ENCODE data around the gene VAV2. TPM values are rescaled to one million over a fixed set of nuclear protein-coding genes. Genes with fewer than 3 reads are reported as not detected.

VAV2 gene
- total RNA-seq, 2 donors from 2014 or later = 3.5 to 5.5 TPM

DNA sequence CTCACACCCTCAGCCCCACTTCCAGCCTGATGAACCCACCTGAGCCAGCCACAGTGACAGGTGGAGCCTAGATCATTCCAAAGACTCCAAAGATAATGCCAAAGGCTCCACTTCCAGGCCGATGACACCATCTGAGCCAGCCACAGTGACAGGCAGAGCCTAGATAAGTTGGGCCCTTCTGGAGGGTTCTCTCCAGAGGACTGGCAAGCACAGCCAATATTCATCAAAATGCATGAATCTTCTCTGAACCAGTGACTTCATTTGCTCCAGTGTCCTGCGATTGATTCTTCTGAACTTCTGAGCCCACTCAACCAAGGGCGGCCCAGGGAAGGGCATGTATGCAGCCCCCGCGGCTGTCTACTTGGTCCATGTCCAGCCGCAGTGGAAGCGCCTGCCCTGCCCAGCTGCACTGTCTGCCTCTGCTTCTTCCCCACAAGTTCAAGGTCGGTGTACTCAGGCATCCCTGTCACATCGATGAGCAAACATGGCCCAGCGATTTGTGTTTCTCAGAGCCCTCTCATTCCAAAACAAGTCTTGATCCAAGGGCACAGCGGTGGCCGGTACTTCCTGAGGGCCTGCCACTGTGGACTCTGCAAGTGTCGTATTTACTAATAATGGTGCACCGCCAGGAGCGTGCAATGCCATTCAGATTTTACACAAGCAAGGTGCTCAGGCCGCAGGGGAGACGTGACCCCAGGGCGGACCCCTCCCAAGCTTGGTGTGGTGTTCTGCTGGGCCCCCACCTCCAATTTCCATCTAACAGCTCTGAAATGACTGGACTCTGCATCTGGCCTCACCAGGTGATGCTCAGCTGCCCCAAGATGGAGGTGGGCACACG is 107.0 kb downstream of the VAV2 start:
- ATAC-seq (no peak), DNase-seq (no peak)
- H3K4me3 Mint-ChIP-seq = no peak overlapping the region
- H3K27me3 Mint-ChIP-seq = no peaks in the 10 kb centered on the region
- H3K36me3 Mint-ChIP-seq (ENCODE audit: low read depth) = no peaks in the 10 kb centered on the region
- H3K4me1 Mint-ChIP-seq = no peaks in the 10 kb centered on the region
- H3K27ac Mint-ChIP-seq = no peak overlapping the region
- no peaks in the 10 kb centered on the region for H3K9me3 ChIP-seq (ENCODE audit: control insufficient read depth, low read length, poor library complexity, severe bottlenecking)

DNA sequence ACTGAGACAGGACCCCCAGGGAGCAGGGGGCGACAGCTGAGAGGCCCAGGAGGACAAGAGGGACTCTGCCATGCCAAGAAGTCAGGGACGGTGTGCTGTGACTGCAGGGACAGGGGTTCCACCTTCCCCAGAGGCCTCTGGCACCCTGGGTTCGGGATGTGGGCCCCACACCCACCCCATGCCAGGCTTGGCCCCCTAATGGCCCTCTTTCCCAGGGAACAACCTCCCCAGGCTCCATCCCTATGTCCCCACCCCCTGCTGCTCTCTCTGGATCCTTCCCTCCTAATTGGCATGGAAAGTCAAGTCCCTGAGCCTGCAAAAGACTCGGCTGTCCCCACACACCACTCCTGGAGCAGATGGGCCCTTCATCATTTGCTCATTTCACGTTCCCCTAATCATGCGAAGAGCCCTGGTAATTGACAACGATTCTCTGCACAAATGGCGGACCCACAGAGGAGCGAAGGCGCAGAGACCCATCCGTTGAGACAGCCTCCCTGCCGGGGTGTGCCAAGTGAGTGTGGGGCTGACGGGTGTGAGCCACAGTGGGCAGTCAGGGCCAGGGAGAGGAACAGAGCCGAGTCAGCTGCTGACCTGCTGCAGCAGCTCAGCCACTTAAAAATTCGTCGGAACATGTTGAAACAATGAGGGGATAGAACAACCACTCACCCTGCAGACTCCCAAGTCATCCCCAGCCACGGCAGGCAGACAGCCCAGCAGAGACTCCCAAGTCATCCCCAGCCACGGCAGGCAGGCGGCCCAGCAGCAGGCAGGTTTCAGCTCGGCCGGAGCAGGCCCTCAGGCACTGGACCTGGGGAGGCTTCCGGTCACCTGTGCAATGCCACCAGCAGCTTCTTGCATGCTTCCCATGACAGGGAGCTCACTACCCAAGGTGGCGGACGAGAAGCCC is 109.0 kb downstream of the VAV2 start:
- Mint-ChIP-seq H3K27ac (no peak overlapping the region), H3K36me3 (ENCODE audit: low read depth) (no peaks in the 10 kb centered on the region)

DNA sequence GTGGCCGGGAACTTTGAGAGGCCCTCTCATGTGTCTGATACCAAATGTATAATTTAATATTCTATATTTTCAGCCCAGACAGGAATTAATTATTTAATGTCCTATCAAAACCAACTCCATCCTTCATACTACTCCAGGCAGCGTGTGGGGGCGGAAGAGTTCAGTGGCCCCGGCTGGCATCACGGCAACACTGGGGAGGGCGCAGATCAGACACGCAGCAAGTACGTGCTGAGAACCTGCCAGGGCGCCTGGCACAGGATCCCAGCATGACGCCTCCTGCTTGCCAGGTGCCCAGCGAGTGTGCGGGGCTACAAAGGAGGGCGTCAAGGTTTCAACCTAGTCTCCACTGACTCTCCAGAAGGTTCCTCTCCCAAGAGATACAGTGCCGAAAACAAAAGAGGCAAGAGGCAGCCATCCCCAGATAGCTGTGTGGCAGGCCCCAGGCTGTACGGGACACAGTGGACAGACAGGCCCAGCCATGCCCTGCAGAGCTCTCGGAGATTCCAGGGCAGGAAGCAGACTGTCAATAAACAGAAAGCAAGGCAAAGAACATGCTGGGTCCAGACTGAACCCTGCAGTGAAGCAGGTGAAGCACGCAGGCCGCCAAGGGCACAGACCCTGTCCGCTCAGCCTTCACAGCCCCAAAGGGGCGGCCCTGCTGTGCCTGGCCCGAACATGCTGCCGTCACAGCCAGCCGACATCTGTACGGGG is 110.3 kb downstream of the VAV2 start:
- no peaks in the 10 kb centered on the region for H3K36me3 Mint-ChIP-seq (ENCODE audit: low read depth)
- ATAC-seq (no peak), DNase-seq (no peak)
- H3K27ac Mint-ChIP-seq = no peak overlapping the region
- no peaks in the 10 kb centered on the region for H3K9me3 ChIP-seq (ENCODE audit: control insufficient read depth, low read length, poor library complexity, severe bottlenecking)
- no peak overlapping the region for H3K4me3 Mint-ChIP-seq
- peaks cover 3% of the 10 kb centered on the region for H3K4me1 Mint-ChIP-seq
- H3K27me3 Mint-ChIP-seq = no peaks in the 10 kb centered on the region

More for the DNA sequence above, 109.0 kb downstream of the VAV2 start:
- no peak overlapping the region for H3K4me3 Mint-ChIP-seq
- H3K27me3 Mint-ChIP-seq = no peaks in the 10 kb centered on the region
- no peaks in the 10 kb centered on the region for H3K9me3 ChIP-seq (ENCODE audit: control insufficient read depth, low read length, poor library complexity, severe bottlenecking)
- DNase-seq = no peak
- ATAC-seq = no peak
- H3K4me1 Mint-ChIP-seq = peaks cover 3% of the 10 kb centered on the region

DNA sequence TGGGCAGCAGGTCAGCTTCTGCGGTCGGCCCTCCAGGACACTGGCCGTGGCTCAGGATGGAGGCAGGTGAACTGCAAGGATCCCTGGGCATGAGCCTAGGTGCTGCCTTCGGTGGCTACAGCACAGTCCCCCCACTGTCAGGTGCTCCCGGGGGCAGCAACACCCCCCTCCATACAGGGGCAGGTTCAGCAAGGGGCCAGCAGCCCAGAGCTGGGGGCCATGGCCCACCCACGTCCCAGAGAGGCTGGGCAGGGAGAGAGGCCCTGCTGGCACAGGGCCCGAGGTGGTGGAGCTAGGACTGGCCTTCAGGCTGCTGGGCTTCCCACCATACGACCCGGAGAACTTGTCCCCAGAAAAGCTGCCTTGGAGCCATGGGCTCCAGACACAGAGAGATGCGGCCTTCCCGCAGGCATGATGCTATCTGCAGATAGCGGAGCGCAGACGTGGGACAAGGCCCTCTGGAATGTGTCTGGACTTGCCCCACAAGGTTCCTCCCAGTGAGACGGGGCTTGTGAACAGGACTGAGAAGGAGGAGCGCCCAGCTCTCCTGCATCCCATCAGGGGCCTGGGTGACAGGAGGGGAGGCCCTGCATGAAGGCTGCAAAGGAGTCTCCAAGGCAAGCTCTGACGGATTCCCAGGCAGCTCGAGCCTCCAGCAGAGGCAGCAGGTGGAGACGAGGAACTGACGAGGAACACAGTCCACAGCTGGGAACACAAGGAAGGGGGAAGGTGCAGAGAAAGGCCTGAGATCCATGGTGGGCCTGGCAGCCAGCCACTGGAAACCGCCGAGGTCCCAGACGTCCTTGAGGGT is 111.1 kb downstream of the VAV2 start:
- H3K9me3 ChIP-seq (ENCODE audit: control insufficient read depth, low read length, poor library complexity, severe bottlenecking) = no peaks in the 10 kb centered on the region
- DNase-seq = no peak
- no peak for ATAC-seq
- no peak overlapping the region for H3K27ac Mint-ChIP-seq
- H3K27me3 Mint-ChIP-seq = no peaks in the 10 kb centered on the region
- H3K36me3 Mint-ChIP-seq (ENCODE audit: low read depth) = no peaks in the 10 kb centered on the region
- no peak overlapping the region for H3K4me3 Mint-ChIP-seq
- H3K4me1 Mint-ChIP-seq = peaks cover 6% of the 10 kb centered on the region

DNA sequence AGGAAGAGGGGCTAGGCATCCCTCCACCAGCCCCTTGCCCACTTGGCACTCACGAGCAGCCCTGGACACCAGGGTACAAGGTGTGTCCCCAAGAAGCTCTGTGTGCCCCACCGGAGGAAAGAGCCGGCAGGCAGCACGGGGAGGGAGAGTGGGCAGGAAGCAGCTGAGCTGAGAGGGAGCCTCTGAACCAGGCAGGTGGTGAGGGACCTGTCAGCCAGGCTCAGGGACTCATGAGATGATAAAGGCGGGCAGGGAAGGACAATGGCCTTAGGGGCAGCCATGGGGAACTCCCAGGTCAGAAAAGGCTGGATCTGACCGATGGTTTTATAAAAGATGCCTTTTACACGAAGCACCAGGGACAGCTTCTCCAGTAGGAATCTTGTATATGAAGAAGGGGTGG is 112.0 kb downstream of the VAV2 start:
- H3K27ac Mint-ChIP-seq = peak overlapping the region; percentile 29
- no peak for DNase-seq
- peaks cover 6% of the 10 kb centered on the region for H3K4me1 Mint-ChIP-seq
- no peaks in the 10 kb centered on the region for H3K9me3 ChIP-seq (ENCODE audit: control insufficient read depth, low read length, poor library complexity, severe bottlenecking)
- H3K27me3 Mint-ChIP-seq = no peaks in the 10 kb centered on the region
- no peak for ATAC-seq
- H3K36me3 Mint-ChIP-seq (ENCODE audit: low read depth) = no peaks in the 10 kb centered on the region
- H3K4me3 Mint-ChIP-seq = no peak overlapping the region

DNA sequence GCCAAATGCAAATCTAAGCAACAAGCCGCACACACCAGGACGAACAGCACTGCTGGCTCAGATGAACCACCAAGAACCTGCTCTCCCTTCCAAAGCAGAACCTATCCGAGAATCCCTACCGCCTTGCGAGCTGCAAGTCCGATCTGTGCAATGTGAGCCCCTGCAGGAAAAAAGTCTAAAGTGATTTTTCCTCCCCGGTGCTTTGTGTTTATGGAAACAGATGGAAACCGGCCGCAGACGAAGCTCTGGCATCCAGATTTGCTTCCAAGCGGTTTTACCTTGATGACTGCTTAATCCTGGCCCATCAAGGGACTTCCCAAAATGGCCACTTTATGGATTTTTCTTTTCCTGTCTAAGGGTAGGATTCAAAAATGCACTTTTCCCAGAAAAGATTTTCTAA is 112.5 kb downstream of the VAV2 start:
- H3K4me3 Mint-ChIP-seq = no peak overlapping the region
- peaks cover 6% of the 10 kb centered on the region for H3K4me1 Mint-ChIP-seq
- no peak for DNase-seq
- no peaks in the 10 kb centered on the region for H3K36me3 Mint-ChIP-seq (ENCODE audit: low read depth)
- no peaks in the 10 kb centered on the region for H3K27me3 Mint-ChIP-seq
- no peak for ATAC-seq
- H3K9me3 ChIP-seq (ENCODE audit: control insufficient read depth, low read length, poor library complexity, severe bottlenecking) = no peaks in the 10 kb centered on the region
- H3K27ac Mint-ChIP-seq = peak overlapping the region; percentile 29

DNA sequence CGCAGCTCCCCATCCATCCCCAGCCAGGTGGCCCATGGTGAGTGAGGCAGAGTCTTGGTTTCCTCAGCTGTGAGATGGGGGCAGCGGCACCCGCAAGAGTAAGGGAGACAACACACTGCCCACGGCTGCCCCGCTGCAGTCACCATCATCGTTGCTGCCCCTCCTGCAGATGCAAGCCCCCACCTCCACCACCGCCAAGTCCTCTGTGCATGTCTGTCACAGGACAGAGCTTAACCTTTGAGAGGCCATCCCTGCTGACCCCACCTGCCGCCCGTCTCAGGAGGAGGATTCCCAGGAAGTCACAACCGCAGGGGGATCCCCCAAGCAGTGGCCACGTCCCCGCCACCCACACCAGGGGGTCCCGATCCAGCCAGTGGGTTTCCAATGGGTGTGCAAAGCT is 113.7 kb downstream of the VAV2 start:
- no peaks in the 10 kb centered on the region for H3K9me3 ChIP-seq (ENCODE audit: control insufficient read depth, low read length, poor library complexity, severe bottlenecking)
- ATAC-seq = no peak
- Mint-ChIP-seq H3K4me1 (peaks cover 6% of the 10 kb centered on the region), H3K36me3 (ENCODE audit: low read depth) (no peaks in the 10 kb centered on the region), H3K4me3 (no peak overlapping the region), H3K27me3 (no peaks in the 10 kb centered on the region), H3K27ac (no peak overlapping the region)
- DNase-seq = no peak

DNA sequence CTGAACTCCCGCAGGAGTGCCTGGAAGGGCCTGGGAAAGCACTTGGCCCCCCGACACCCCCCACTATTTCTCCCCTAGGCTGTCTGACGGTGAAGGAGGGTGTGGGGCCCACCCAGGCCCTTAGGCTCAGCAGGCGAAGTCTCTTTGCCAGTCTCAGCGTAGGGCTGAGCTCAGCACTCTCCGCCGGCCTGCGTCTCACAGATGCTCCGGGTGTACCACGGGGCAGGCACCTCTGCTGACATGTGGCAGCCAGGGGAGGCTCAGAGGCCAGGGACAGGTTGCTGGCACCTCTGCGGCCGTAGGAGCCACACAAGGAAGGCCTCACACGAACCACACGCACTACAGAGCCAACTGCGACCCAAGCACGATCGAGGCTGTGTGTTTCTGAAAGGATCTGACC is 114.2 kb downstream of the VAV2 start:
- ATAC-seq = no peak
- Mint-ChIP-seq H3K4me3 (no peak overlapping the region), H3K36me3 (ENCODE audit: low read depth) (no peaks in the 10 kb centered on the region)

DNA sequence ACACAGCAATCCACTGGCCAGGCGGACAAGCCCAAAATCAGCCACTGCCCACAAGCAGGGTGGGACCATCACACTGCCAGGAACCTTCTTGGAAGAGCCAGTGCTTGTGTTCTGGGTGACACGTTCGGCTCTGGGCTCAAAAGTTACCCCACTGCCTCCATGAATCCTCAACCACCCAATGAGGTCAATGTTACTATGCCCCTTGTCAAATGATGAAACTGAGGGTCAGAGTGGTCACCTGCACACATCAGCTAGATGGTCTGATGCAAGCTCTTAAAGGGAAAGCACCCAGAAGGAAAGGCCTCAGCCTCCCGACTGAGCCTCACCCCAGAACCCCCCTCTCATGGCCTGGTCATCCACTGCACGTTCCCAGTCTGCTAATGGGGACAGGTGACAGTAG is 114.8 kb downstream of the VAV2 start:
- Mint-ChIP-seq H3K27ac (no peak overlapping the region), H3K36me3 (ENCODE audit: low read depth) (no peaks in the 10 kb centered on the region), H3K4me3 (no peak overlapping the region), H3K27me3 (no peaks in the 10 kb centered on the region), H3K4me1 (peaks cover 6% of the 10 kb centered on the region)
- DNase-seq (no peak), ATAC-seq (no peak)
- H3K9me3 ChIP-seq (ENCODE audit: control insufficient read depth, low read length, poor library complexity, severe bottlenecking) = no peaks in the 10 kb centered on the region

More for the DNA sequence above, 114.2 kb downstream of the VAV2 start:
- Mint-ChIP-seq H3K27ac (no peak overlapping the region), H3K4me1 (peaks cover 6% of the 10 kb centered on the region), H3K27me3 (no peaks in the 10 kb centered on the region)
- no peaks in the 10 kb centered on the region for H3K9me3 ChIP-seq (ENCODE audit: control insufficient read depth, low read length, poor library complexity, severe bottlenecking)
- no peak for DNase-seq

DNA sequence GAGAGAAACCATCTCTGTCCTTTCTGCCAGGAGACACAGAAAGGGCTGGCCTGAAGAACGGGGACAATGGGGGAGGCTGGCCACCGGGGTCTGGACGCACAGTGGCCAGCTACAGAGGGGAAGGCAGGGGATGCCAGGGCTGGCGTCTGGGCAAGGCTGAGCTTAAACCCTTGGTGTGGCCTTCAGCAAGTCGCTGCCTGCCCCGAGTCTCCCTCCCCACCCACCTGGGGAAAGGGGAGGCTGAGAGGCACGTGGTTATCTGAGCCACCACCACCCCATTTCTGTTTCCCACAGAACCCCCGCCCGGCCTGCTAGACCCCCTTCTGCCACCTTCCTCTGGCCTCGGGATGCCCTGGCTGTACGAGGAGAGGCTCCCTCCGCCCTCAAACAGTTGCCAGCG is 115.3 kb downstream of the VAV2 start:
- H3K9me3 ChIP-seq (ENCODE audit: control insufficient read depth, low read length, poor library complexity, severe bottlenecking) = no peaks in the 10 kb centered on the region
- H3K27me3 Mint-ChIP-seq = no peaks in the 10 kb centered on the region
- no peak overlapping the region for H3K27ac Mint-ChIP-seq
- peaks cover 6% of the 10 kb centered on the region for H3K4me1 Mint-ChIP-seq
- no peak overlapping the region for H3K4me3 Mint-ChIP-seq
- no peak for ATAC-seq
- no peak for DNase-seq
- H3K36me3 Mint-ChIP-seq (ENCODE audit: low read depth) = no peaks in the 10 kb centered on the region

DNA sequence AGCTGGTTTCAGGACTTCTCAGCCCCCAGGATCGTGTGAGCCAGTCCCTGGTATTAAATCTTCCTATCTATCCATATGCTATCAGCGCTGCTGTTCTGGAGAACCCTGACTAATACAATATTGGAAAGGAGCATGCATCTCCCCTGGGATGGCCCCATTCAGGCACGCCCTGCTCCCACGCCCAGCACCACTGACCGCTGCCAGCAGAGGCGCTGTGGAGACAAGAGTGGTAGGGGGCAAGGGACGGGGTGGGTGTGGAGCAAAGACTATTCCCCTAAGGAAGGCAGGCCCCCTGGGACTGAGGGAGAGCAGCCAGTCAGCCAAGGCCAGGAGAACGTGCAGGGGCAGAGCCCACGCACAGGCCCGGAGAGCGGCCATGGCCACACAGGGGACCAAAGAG is 116.0 kb downstream of the VAV2 start:
- Mint-ChIP-seq H3K36me3 (ENCODE audit: low read depth) (peaks cover 2% of the 10 kb centered on the region), H3K27ac (no peak overlapping the region), H3K27me3 (no peaks in the 10 kb centered on the region), H3K4me1 (peaks cover 7% of the 10 kb centered on the region), H3K4me3 (no peak overlapping the region)
- DNase-seq = no peak
- no peaks in the 10 kb centered on the region for H3K9me3 ChIP-seq (ENCODE audit: control insufficient read depth, low read length, poor library complexity, severe bottlenecking)
- no peak for ATAC-seq

DNA sequence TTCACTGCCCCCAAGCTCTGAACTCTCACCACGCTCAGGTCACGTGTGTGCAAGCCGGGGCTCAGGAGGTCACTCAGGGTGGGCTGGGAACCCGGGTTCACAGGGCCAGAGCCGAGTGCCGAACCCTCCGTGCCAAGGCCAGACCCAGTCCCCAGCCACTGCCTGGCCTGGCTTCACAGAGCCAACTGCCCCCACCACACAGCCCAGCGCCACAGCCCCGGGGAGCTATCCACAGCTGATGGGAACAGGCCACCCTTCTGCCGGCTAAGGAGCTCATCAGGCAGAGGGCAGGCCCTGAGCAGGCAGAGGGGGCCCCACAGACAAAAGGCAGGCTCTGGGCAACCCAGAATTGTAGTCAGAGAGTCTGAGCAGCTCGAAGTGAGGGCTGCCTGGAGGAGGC is 117.0 kb downstream of the VAV2 start:
- DNase-seq (no peak), ATAC-seq (no peak)
- H3K4me3 Mint-ChIP-seq = no peak overlapping the region
- peaks cover 2% of the 10 kb centered on the region for H3K36me3 Mint-ChIP-seq (ENCODE audit: low read depth)
- peaks cover under 1% of the 10 kb centered on the region for H3K27me3 Mint-ChIP-seq
- peaks cover 15% of the 10 kb centered on the region for H3K4me1 Mint-ChIP-seq
- H3K27ac Mint-ChIP-seq = no peak overlapping the region
- no peaks in the 10 kb centered on the region for H3K9me3 ChIP-seq (ENCODE audit: control insufficient read depth, low read length, poor library complexity, severe bottlenecking)
